Astrocyte of the spinal cord (primary cell): ENCODE data around the gene TSSK2.

Experiments
- DNase-seq: peaks from one replicate; pipeline ENCODE4 v3.0.0; 2011; ENCODE audit warnings: low read depth, low spot score
- H3K4me3 ChIP-seq: 2 replicates; pipeline ENCODE4 v1.5.1; 2011; ENCODE audit warnings: low read depth, mild to moderate bottlenecking, low read length, moderate library complexity
- CTCF ChIP-seq: IDR thresholded peaks from 2 replicates; pipeline ENCODE4 v1.5.1; 2012; ENCODE audit warnings: low read depth, mild to moderate bottlenecking, low read length, inconsistent platforms
- in situ Hi-C: cut with HindIII; loops from 2 replicates; pipeline ENCODE4 v1.10.0; 2017; ENCODE audit warnings: low sequenced_read_pairs

Gene TSSK2

GRCh38 chr22:19133561-19133960, 2.5 kb downstream of the TSSK2 start:
- DNase-seq, result no peak
- in situ Hi-C loops, result no loop called here
- no peak for TF ChIP-seq CTCF
- H3K4me3 ChIP-seq, result no peak overlapping the region

GRCh38 chr22:19134176-19134831, 3.2 kb downstream of the TSSK2 start:
- TF ChIP-seq CTCF, result no peak
- no peak overlapping the region for H3K4me3 ChIP-seq
- DNase-seq, result no peak
- in situ Hi-C loops, result no loop called here

GRCh38 chr22:19134874-19135273, 3.8 kb downstream of the TSSK2 start:
- no peak for TF ChIP-seq CTCF
- no peak for DNase-seq
- in situ Hi-C loops, result no loop called here
- no peak overlapping the region for H3K4me3 ChIP-seq

GRCh38 chr22:19136915-19137314, 5.8 kb downstream of the TSSK2 start:
- no peak for DNase-seq
- in situ Hi-C loops, result no loop called here
- no peak overlapping the region for H3K4me3 ChIP-seq
- TF ChIP-seq CTCF, result no peak

GRCh38 chr22:19137384-19138216, 6.5 kb downstream of the TSSK2 start:
- DNase-seq, result no peak
- in situ Hi-C loops, result no loop called here
- no peak for TF ChIP-seq CTCF
- H3K4me3 ChIP-seq, result no peak overlapping the region

- no peak for DNase-seq
- no peak overlapping the region for H3K4me3 ChIP-seq
- in situ Hi-C loops, result no loop called here
- no peak for TF ChIP-seq CTCF
These were observed 7.3 kb downstream of the TSSK2 start for GRCh38 chr22:19138217-19139000.
